ENCODE results near the gene COL4A3.
"Not testable (repeated sequence)": the region's sequence is repeated elsewhere in the genome, so short reads cannot be mapped to it uniquely, and the experiment has no call there.

Gene COL4A3

DNA sequence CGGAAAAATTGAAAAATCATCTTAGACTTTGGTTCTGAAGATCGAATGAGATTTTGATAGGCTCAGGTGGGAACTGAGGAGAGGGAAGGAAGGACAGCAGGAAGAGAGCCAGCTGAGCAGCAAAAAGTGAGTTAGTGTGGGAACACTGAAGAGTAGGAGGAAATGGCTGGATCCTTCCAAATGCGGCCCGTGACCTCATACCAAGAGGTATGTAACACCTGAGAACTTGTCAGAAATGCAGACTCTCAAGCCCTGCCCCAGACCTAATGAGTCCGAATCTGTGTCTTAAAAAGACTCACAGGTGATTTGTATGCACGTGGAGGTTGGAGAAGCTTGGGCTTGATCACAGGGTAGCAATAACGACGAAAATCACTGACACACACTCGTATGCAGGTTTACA lies 42.0 kb downstream of the COL4A3 start:
- no peak for DNase-seq (ENCODE audit: low read depth in 2 of 2)

DNA sequence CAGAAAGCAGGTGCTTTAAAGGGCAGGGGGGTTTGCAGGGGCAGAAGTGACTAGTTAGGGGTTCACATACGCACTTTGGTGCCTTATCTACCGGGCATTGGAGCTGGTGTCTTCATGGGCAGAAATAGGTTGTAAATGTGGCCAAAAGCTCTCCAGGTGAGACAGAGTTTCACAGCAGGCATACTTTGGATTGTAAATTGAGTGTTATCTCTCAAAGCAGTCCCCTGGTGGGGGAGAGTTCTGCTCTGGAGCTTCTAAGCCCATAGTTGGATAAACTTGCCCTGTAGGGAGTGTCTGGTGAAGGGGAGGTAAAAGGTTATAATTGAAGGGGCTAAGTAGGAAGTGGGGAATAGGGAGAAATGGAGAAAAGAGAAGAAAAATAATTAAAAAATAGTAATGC lies 43.1 kb downstream of the COL4A3 start:
- DNase-seq (ENCODE audit: low read depth in 2 of 2), result no peak

DNA sequence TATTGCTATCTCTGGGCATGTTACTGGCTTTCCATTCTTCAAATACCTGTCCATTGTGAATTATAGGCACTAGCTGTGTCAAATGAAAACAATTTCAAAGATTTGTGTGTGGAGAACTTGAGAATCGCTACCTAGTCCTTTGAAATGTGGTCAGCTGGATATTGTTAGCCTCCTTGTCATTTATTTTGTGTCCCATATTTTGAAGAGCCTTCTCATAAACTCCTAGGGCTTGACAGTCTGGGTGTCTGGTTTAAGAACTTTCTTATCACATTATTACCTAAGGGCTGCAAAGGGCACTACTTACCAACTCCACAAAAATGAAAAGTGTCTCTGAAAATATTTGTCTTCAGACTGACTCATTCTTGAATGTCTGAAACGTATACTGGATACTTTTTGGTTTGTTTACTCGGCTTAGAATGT lies 50.2 kb downstream of the COL4A3 start:
- DNase-seq (ENCODE audit: low read depth in 2 of 2), result no peak

DNA sequence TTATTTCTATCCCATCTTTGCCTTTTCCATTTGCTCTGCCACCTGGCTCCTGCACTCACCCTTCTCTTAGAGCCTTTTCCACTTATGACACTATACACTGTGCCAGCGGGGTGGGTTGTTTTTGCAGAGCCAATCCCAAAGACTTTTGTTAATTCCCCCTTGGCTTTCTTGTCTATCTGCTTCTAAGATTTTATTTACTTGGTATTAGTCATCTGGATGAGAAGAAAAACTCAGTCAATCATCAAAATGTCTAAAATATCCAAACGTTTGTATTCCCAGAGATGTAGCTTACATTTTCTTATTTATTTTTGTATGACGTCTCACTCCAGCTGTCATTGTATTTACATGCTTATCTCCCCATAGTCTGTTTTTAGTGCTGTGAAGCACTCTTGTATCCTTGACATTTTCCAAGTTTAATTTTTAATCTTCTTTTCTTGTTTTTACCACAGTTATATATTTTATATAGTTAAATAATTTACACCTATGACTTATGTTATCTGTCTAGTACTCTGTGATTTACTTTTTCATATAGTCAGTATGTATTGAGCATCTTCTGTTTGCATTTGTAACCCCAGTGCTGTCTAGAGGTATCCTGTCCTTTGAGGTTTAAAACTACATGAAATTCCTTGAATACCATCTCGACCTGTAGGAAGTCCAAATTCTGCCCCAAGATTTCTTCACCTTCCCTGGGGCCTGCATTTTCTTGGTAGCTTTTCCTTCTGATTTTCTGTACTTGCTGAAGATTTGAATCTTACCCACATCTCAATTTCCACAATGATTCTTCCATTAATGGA lies 55.1 kb downstream of the COL4A3 start:
- DNase-seq (ENCODE audit: low read depth in 2 of 2), result no peak

DNA sequence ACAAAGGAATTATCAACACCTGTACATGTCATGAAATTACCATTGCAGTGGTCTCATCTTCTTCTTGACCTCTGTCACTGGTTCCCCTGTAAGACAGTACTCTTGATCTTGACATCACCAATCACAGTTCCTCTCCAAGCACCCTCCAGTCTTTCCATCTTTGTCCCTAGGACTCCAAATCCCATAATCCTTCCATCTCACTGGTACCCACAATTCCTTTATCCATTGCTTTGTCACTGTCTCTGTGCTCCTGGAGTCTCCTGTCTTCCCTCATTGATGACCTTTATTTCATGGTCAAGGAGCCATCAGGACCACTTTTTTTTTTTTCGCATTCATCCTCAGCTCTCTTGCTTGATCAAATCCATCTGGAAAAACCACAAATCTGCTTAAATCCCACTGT lies 56.7 kb downstream of the COL4A3 start:
- DNase-seq (ENCODE audit: low read depth in 2 of 2), result no peak

DNA sequence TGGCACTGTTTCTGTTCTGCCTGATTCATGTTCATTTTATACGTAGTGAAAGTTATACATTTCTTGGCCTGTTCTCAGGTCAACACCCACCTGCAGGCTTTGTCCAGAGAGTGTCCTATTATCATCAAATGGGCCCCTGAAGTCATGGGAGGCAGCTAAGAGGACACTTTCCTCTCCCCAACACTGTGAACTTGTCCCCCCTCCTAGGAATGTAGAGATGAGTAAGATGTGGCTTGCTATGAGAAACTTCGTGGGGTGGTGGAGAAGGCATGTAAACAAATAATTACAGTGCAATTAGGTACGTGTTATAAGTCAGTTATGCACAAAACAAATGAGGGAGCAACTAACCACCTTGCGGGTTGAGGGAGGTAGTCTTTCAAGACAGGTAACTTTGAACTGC lies 57.9 kb downstream of the COL4A3 start:
- no peak for DNase-seq (ENCODE audit: low read depth in 2 of 2)

DNA sequence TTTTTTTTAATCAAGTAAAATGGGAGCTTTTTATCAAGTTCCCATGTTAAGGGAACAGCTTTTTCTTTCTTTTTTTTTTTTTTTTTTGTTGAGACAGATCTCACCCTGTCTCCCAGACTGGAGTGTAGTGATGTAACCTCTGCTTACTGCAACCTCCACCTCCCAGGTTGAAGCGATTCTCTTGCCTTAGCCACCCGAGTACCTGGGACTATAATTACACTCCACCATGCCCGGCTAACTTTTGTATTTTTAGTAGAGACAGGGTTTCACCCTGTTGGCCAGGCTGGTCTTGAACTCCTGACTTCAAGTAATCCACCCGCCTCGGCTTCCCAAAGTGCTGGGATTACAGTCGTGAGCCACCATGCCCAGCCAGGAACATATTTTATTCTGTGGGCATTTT lies 61.2 kb downstream of the COL4A3 start:
- not testable (repeated sequence) for DNase-seq (ENCODE audit: low read depth in 2 of 2)

DNA sequence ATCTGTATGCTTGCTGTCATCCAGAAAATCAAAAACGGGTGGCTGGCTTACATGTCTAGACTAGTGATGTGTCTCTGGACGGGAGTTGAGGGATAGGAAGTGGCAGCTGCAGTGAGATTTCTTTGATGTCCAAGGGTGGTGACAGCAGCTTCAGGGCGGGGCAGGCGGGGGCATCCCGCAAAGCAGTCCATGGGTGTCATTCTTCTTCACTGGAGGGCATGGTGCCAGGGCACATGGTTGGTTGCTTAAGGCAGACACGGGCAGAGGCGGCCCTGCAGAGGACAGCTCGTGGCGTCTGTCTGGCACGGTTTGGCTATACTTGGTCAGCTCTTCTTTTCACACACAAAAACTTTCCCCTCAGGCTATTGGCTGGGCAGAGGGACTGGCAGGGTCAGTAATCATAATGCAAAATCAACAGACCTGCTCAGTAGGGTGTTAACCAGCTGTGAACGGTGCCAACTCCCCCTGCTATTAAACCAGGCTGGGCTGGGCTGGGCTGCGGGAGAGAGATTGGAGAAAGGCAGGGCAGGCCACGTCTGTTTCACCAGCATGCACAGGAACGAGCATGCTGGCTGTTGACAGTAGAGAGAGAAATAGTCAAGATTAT lies 63.7 kb downstream of the COL4A3 start:
- no peak for DNase-seq (ENCODE audit: low read depth in 2 of 2)

DNA sequence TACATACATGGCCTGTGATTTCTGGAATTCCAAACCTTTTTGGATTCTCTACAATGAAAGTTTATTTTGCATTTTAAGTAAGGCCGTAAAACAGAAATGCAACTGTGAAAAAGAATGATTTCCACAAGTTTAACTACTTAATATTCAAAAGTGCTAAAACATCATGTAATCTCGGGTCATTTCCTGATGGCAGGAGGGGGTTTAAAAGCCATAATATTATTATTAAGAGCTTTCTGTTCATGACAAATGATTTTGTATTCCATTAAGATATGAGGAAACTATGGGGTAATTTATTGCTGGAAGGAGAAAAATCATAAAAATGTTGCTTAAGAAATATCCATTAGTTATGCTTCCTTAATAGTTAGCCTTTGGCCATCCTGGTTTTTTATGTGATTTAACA lies 65.7 kb downstream of the COL4A3 start:
- no peak for DNase-seq (ENCODE audit: low read depth in 2 of 2)

DNA sequence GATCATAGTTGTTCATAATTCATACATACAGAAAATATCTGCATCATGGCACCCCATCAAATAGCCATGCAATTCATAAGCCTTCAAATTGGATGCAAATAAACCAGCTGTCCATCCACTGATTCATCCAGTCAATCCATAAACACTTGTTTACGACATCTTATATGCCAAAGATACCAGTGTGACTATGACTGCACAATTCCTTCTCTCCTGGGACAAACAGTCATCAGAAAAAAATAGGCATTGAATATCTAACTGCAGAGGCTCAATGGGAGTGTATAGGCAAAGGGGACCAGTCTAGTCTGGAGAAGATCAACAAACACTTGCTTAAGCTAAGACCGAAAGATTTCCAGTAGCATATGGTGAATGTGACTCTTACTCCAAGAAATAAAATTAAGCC lies 70.0 kb downstream of the COL4A3 start:
- no peak for DNase-seq (ENCODE audit: low read depth in 2 of 2)

DNA sequence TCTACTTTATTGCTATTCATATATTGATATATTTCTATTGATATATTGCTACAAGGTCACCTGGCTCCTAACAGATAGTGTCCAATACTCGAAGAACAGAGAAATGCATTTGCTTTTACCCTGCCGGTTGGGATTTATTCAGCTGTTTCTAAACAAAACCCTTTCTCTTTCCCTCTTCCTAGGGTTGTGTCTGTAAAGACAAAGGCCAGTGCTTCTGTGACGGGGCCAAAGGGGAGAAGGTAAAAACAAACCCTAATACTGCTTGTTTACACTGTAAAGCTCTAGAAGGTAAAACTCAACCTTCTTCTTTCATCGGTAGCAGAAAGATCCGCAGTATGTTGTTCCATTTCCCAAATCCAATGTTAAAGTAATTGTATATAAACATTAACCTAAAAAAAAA lies 73.4 kb downstream of the COL4A3 start:
- no peak for DNase-seq (ENCODE audit: low read depth in 2 of 2)

DNA sequence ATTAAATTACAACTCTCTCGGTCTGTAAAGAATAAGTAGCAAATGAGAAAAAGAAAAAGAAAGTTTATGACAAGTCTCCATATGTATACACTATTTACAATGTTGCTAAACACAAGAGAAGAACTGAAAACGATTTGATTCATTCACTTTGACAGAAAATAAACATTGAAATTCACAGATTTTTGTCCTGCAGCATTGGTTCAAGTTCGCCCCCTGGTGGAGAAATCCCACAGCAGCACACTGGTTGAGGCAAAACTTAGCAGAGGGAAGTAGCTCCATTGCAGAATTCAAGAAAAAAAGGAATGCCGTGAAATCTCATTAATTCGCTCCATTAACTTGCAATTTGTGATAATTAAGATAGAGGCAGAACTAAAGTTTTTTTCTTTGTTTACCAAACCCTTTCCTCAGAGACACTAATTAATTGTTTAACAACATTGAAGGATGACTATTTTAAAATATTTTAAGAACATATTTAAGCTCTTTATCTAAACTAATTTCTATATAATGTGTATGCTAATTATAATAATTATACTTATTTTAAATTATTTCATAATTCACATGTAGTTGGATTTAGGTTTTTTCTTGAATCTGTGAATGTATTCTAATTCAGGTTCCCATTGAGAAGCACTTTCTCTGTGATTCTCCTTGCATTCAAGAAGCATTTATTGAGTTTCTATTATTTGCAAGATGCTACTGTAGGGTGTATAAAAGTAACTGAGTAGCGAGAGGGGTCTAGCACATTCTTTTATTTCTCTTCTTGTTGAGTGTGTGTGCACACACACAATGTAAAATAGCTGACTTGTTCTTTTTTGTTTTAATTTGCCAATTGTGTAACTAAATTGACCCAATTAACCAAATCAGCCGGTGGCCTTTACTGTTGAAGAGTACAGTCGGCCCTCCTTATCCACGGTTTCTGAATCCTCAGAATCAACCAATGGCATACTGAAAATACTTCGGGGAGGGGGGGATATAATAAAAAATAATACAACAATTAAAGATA lies 74.1 kb downstream of the COL4A3 start:
- DNase-seq (ENCODE audit: low read depth in 2 of 2), result peak; percentile 32 to 49

DNA sequence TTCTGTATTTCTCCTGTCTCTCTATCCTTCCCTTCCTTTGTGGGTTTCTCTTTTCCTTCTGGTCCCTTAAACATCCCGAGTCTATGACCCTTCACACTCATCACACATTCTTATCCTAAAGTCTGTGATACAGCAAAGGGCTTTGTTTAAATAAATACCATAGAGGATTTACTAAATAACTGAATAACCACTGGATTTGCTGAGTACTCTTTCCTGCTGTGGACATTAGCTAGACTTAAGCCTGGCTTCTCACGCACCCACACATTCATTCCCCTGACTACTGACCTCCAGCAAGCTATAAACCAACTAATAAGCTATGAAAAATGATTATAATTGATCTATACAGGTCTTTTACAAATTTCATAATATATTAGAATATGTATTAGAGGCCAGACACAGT lies 76.6 kb downstream of the COL4A3 start:
- DNase-seq (ENCODE audit: low read depth in 2 of 2), result no peak

DNA sequence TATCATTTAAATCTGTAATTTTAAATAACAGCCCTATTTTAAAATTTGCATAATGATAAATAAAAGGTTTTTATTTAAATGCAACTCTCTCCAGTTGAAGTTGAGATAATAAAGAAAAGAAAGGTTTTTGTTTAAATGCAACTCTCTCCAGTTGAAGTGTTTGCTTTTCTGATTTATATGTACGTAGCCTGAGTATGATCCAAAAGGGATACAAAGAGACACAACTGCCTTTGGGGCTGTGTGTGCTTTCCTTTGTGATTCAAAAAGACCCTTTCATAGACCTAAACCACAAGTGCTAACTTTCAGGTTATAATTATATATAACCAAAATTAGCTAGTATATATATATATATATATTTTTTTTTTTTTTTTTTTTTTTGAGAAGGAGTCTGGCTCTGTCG lies 84.5 kb downstream of the COL4A3 start:
- DNase-seq (ENCODE audit: low read depth in 2 of 2), result no peak

DNA sequence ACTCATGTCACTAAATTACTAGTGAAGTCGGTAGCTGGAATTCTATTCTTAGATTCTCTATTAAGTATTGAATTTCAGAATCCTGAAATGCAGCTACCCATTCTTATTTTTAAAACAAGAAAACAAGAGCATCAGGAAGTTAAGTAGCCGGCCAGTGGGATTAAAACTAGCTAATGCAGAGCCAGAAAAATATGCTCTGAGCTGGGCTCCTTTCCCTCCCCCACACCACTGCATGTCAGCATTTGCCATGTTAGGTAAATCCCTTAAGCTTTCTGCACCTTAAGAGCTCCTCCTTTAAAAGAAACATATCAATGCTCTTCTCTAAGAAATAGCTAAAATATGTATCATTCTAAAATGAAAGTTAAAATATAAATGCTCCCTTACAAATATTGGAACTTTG lies 88.4 kb downstream of the COL4A3 start:
- DNase-seq (ENCODE audit: low read depth in 2 of 2), result no peak

DNA sequence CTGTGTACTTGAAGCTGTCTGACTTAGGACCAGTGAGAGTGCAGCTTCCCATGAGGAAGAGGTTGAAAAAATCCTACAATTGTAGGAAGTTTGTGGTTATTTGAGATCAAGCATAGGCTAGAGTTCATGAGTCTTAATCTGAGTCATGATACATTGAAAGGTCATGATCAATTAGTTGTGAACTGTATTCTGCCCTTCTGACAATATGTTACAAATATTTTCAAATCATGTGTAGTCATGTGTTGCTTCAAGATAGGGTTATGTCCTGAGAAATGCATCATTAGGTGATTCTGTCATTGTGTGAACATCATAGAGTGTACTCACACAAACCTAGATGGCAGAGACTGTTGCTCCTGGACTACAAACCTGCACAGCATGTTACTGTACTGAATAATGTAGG lies 92.2 kb downstream of the COL4A3 start:
- DNase-seq (ENCODE audit: low read depth in 2 of 2), result no peak

DNA sequence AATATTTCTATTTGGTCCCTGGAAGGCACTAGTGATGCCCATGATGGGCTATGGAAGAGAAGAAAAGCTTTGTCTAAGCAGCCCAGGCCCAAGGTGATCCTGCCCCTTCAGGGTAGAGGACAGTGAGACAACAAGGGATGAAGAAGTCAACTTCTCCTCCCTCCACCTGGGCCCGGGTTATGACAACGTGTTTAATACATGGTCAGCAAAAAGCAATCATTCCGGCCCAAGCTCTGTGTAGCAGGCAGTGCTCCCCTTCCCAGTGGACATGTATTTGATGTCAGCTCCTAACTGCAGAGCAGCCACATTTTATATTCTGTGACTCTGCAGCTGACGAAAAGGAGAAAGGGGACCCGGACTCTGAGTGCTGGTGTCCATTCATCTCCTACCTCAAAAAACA lies 93.4 kb downstream of the COL4A3 start:
- no peak for DNase-seq (ENCODE audit: low read depth in 2 of 2)

DNA sequence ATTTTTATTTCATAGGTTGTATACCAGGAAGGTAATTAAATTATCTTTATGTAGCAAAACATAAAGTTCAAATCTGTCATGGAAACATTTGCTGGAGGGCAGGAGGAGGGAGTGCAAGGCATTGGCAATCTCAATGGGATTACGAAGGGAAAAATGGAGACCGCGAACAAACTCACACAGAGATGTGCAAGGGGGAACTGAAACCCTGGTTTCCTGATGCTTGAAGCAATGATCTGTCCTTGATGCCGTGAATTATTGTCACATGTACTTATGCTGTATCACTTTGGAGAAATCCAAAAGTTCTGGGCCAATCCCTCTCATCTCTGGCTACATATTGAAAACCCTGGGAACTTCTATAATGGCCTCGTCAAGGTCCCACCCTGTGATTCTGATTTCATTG lies 95.6 kb downstream of the COL4A3 start:
- no peak for DNase-seq (ENCODE audit: low read depth in 2 of 2)

DNA sequence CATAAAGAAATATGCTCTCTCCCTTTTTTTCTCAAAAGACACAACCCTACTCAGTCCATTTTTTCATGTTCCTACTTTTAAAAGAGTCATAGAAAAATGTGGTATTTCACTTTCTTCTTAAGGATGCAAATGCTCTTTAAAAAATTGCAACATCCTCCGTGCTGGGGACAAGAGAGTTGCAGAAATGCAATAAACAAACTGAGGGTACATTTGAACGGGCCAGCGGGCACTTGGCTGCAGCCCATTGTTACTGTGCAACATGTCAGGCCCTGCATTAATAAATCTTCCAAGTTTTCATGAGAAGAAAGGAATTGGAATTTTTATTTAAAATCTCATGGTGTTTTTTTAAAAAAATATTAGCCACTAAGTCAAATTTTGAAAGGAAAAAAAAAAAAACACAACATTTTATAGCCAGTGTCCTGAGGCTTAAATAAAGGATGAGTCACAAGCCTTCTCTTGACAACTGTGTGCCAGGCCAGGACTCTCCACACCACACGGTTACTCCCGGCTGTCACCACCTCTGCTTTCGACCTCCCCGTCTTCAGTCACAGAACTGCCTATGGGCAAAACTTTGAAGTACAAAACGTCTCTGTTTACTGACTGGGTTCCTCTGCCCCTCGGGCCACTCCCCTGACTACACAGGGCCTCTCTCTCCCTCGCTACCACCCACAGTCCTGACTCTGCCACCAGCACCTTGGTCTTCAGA lies 103.1 kb downstream of the COL4A3 start:
- no peak for DNase-seq (ENCODE audit: low read depth in 2 of 2)

DNA sequence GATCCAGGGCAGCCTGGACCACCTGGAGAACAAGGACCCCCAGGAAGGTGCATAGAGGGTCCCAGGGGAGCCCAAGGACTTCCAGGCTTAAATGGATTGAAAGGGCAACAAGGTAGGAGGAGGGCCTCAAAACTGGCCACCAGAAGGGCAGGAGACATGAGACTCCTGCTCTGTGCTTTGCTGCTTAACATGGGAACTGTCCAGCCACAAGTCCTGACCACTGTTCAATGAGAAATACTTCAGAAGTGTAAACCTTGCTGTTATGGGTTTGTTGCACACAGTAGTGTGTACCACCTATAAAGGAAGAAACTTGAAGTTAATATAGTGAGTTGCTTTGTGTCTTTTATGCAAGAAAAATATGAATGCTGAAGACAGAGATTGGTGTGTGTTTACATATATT lies 116.5 kb downstream of the COL4A3 start:
- DNase-seq (ENCODE audit: low read depth in 2 of 2), result no peak

DNA sequence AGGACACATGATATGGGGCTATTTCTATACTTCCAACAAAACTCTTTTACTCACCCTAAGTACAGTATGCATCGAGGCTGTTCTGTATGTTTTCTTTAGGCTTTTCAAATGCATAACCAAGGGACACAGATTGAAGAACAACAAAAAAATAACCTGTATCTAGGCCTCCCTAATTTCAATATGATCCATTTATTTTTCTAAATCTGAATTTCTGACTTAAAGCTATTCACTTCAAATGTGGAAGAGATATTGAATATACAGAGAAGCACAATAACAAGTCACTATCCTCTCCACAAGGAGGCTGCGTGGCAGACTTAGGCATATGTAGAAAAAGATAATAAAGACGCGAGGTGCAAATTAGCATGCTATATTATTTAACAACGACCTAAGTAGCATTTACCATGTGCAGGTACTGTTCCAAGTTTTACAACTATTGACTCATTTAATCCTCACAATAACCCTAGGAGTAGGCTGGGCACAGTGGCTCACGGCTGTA lies 121.4 kb downstream of the COL4A3 start:
- DNase-seq (ENCODE audit: low read depth in 2 of 2), result no peak

DNA sequence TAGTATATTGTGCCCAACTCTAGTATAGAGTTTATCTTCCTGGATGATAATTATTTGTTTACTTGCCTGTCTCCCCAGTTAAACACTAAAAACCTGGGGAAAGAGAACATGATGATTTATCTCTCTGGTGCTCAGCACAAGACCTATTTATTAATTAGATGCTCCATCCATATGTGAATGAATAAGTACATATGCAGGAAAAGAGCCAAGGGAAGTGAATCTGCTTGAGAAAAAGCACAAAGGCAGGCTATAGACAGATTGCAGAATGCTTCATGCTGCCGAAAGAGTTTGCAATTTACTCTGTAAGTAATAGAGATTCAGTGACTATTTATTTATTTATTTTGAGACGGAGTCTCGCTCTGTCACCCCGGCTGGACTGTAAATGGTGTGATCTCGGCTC lies 123.3 kb downstream of the COL4A3 start:
- DNase-seq (ENCODE audit: low read depth in 2 of 2), result no peak
